Erythroblast (primary cell): ENCODE measurements around the gene GNAO1.

Experiments
- GATA1 ChIP-seq: IDR thresholded peaks from 2 replicates; pipeline ENCODE4 v1.6.1; 2011; ENCODE audit warnings: low read depth, mild to moderate bottlenecking, control low read depth, low read length, moderate library complexity
- POLR2A ChIP-seq: IDR thresholded peaks from 2 replicates; pipeline ENCODE4 v1.6.1; 2011; ENCODE audit warnings: mild to moderate bottlenecking, low read length

DNA sequence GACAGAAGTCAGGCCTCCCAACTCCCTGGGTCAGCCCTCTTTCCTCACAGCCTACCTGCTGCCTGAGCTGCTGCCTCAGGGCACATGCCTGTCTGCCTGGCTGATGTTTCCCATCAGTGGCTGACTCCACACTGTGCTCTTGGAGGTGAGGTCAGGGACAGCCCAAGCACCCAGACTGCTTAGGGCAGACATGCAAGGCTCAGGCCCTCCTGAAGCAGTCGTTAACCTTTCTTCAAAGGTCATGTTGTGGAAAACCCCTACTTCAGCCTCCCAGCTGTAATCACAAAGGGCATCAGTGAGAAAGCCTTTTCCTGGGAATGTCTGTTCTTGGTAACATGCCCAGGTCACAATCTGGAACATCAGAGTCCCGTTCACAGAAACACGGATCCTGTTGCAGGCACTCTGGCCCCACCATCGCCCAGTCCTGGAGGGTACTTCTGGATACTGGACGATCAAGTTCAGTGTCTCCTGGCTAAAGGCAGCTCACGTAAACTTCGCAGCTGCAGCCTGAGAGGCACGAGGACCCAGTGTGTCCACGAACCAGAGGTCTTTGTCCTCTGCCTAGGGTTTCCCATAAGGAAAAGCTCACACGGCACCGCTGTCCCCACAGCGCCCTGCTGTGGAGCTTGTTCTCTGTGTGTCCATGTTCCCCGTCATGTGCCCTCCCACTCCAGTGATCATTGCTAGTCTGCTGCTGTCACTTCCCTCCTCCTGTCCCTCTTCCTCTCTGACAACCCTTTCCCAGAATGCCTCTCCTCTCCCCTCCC is 54.9 kb downstream of the GNAO1 start:
- TF ChIP-seq POLR2A (no peak), GATA1 (no peak)
